GM19099 (cell line): ENCODE data around the gene SLC6A4.

Source experiments
- POLR2A ChIP-seq: IDR thresholded peaks from 3 replicates; pipeline ENCODE4 v1.6.1; 2011; ENCODE audit warnings: low read depth; ENCODE audit not compliant: insufficient read length; ENCODE audit errors: extremely low read depth

SLC6A4 gene

DNA sequence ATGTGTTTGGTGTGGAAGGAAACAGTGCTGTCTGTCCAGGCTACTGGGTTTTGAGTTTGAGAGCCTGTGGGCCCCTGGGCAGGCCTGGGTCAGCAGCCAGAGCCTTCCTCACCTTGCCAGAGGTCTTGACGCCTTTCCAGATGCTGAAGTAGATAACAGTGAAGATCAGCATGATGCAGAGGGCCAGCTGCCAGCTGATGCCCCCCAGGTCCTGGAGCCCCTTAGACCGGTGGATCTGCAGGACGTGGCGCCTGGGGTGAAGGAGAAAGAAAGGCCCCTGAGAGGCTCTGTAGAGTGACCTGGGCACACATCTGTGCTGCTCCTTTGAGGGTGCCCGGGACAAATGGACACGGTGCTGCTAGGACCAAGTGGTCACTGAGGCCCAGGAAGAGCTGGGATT lies 18.4 kb downstream of the SLC6A4 start:
- no peak for TF ChIP-seq POLR2A

DNA sequence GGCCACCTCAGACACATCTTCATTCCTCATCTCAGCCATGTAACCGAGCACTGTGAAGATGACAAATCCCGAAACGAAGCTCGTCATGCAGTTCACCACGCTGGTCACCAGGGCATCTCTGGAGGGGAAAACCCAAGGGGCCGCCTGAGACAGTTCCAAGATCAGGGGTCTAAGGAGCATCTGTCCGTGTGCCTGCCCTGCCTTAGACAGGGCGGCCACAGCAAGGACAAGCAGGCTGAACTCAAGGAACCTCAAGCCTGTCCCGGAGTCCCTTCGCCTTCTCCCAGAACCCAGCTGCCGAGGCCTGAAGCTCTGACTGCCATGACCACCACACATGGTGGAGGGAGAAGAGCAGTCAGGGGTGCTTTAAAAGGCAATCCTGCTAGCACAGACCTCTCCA lies 22.7 kb downstream of the SLC6A4 start:
- no peak for TF ChIP-seq POLR2A

DNA sequence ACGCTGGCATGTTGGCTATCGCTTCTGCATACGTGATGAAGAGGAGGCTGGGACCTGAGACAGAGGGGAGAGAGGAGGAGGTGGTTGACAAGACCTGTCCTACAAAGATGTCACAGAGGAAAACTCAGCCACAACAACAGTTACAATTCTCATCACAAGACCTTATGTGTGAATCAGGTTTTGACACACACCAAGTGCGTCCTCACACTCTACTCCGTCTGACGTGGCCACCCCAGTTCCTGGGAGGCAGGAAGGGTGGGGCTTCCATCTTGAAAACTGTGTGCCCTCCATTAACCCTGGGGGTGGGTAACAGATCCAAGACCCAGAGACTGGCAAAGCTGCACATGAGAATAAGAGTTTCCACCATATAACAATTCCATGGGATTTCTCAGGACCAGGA lies 24.1 kb downstream of the SLC6A4 start:
- no peak for TF ChIP-seq POLR2A

DNA sequence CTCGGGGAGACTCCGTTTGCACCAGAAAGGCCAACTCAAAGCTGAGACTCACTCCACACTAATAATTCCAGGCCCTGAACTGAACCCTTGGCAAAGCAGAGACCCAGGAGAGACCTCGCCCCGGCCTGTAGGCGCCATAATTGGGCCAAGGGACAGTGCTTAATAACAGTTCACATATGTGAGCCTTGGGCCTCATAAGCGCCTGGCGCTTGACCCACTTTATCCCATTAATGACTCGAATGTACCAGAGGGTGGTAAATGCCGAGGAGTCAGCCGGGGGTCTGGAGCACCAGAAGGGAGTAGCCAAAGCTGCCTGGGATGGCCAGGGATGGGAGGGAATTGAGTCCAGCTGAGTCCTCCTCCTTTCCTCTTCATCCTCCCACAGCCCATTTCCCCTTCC lies 24.6 kb downstream of the SLC6A4 start:
- no peak for TF ChIP-seq POLR2A

DNA sequence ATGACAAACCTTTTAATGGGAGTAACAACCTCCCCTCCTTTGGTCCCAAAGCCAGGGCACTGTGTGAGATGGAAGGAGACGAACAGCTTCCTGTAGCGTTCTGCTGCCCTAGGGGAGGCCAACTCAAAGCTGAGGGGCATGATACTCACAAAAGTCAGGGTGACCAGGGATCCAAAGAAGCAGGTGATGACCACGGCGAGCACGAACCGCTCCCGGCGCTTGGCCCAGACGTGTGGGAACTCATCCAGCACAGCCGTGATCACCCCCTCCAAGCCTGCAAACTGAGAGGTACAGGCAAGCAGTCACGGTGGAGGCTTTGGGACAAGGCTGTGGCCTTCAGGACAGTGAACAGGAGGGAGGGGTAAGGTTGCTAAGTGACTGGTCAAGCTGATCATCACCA lies 25.1 kb downstream of the SLC6A4 start:
- no peak for TF ChIP-seq POLR2A

DNA sequence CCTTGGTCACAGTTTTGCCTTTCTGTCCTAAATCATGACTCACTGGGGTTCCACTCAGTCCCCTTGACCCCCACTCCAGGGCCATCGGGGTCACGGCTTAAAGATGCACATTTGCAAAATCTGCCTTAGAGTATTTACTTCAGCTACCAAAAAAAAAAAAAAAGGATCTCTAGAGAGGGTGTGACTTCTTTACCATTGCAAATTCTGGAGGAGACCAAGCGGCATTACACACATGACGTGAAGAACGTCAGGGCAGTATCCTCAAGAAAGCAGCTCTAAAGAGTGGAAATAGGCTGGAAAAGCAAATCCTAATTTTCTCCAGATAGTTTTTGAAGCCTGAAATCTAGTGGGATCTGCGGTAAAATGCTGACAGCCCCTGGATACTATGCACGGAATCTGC lies 25.6 kb downstream of the SLC6A4 start:
- no peak for TF ChIP-seq POLR2A

DNA sequence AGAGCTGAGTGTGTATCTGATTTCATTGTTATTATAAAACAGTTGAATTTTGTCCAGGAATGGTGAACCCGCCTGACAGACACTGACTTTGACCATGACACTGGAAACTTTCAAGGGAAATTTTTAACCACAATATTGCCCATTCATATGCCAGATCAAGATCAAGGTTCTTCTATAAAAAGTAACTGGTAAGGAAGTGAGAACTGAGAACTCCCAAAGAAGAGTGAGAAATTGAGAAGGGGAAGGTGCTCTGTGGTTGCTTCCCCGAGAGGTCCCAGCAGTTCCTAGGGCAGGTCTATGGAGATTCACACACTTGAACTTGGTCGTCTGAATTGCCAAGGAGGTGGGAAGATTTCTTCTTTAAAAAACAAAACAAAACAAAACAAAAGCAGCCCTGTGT lies 27.3 kb downstream of the SLC6A4 start:
- TF ChIP-seq POLR2A, result no peak

DNA sequence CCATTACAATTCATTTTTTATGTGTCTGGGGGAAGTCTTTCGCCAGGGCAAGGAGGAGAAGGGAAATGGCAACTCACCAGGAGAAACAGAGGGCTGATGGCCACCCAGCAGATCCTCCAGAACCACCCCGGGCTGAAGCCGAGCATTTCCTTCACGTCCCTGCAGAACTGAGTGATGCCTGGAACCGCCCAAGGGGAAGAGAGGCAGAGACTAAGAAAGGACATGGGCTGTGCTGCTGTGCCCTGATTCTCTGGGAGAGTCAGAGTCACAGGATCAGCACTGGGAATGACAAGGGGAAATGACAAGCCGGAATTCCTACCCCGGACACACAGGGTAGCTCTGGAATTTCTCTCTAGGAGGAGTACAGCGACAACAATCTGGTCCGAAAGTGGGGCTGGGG lies 27.8 kb downstream of the SLC6A4 start:
- no peak for TF ChIP-seq POLR2A

DNA sequence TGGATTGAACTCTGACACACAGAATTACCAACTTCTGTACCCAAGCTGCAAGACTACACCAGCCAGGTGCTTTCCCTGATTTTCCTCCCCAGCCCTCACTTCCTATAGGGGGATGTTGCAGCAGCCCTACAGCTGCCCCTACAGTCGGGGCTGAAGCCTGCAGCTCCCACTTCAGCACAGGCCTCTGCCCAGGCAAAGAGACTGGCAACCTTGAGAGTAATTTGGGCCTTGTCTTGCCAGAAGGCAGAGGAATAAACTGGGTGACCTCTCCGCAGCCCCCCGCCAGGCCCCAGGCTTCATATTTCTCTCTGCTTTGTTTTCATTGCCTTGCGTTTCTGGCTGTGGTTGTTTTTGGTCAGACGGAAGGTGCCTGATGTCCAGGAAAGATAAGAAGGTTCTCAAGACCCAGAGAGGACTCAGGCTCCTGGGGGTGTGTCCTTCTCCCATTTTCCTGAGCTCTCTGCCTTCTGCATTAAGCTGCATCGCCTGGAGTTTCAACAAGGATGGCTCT lies 32.0 kb downstream of the SLC6A4 start:
- TF ChIP-seq POLR2A, result no peak

DNA sequence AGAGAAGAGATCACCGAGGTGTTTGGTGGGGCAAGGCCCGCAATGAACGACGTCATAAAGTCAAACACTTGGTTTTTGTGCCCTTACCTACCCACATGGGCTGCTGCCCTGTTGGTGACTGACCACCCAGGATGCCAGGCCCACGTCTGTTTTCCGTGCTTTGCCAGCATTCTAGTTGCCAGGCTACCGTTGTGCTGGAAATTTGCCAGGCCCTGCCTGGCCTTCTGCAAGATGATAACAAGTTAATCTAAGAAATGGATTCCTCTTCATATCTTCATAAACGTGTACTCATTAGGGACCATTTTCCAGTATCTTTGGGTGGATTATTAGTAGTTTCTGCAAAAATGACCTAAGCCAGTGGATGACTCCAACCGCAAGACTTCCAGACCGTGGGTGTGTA lies 35.4 kb downstream of the SLC6A4 start:
- no peak for TF ChIP-seq POLR2A

DNA sequence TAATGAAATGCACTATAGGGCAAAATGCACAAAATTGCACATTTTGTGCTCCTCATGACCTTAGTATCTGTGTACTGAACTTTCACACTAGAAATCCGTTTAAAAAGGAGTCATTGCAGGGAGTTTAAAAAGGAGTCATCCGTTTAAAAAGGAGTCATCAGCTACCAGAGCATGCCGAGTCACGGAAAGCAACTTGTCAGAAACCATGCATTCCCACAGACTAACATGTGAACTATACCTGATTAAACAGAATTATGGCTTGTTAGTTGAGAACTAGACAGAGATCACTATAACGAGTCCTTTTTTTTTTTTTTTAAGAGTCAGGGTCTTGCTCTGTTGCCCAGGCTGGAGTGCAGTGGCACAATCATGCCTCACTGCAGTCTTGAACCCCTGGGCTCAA lies 35.9 kb downstream of the SLC6A4 start:
- no peak for TF ChIP-seq POLR2A

DNA sequence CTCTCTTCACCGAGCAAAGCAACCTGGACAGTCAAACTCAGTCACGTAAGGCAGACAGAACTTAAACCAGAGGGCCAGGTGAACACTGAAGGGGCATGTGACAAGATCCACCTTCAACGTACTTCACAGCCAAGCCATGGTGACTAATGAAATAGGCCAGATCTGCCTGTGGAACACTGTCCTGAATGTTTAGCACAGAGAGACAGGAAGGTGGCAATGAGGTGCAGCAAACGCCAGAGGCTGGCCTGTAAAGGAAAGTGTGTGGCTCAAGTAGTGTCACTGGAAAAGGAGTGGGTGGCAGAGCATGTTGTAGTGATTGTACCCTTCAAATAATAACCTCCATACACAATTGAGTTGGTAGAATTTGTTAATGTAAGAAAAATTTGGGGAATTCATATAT lies 38.1 kb downstream of the SLC6A4 start:
- no peak for TF ChIP-seq POLR2A

DNA sequence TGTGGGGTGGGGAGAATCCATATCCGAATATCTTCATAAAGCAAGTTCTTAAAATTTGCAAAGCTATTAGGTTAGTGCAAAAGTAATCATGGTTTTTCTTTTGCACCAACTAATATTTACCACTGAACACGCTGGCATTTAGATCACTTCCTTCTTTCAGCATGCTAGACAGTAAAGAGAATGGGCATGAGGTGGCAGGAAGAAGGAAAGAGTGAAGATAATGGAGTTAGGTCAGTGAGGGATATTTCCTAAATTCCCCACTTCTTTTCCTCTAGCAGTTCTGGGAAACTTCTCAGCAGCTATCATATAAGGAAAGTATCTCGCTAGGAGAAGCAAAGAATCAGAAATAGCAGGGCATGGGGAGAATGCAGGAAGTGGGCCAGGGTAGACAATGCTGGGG lies 39.0 kb downstream of the SLC6A4 start:
- TF ChIP-seq POLR2A, result no peak

DNA sequence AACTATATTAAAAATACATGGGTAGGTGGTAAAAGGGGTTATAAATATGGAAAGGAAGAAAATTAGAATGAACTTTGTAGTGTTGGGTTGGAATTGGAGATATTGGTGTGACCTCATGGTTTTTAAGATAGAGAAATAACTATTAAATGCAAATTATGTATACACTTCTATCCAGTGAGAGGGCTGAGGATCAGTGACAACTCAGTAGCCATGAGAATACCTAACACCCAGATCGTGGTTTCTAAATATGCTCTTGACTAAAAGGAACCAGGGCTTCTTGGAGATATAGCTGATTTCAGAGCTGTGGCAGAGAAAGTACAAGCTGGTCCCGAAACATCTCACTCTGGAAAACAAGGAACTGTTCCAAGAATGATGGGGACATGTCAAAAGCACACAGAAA lies 44.4 kb downstream of the SLC6A4 start:
- no peak for TF ChIP-seq POLR2A

DNA sequence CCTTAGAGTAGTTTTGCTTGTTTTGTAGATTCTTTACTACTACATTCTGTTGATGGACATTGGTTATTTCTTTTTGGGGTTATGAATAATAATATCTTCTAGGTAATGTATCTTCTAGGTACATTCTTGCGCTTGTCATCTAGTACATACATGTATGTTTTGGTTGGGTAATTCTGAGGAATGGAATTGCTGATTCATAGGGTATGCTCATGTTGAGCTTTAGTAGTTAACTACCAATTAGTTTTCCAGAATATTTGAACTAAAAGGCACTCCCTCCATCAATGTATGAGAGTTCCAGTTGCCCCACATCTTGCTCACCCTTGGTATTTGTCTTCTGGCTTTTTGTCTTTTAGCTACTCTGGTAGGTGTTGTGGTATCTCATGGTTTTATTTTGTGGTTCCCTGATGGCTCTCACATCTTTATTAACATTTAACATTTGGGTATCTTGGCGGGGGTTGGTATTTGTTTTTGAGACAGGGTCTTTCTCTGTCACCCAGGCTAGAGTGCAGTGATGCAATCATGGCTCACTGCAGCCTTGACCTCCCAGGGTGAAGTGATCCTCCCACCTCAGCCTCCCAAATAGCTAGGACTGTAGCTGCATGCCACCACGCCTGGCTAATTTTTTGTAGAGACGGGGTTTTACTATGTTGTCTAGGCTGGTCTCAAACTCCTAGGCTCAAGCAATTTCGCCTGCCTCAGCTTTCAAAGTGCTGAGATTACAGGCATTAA lies 47.1 kb downstream of the SLC6A4 start:
- no peak for TF ChIP-seq POLR2A

DNA sequence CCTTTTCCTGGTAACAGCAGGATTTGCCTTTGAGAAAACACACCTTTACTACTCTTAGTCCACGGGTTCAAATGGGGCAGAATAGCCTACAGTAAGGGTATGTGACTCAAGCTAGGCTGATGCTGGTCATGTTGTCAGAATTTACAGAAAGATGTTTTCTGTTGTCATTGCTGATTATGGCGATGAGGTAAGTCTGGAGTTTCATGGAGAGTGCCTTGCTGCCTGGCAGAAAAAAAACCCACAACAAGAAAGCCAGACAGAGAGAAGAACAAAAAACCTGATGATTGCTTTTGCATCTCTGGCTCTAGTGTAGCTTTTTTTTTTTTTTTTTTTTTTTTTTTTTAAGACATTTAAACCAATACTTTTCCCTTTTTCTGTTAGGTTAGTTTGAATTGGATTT lies 47.9 kb downstream of the SLC6A4 start:
- TF ChIP-seq POLR2A, result no peak

DNA sequence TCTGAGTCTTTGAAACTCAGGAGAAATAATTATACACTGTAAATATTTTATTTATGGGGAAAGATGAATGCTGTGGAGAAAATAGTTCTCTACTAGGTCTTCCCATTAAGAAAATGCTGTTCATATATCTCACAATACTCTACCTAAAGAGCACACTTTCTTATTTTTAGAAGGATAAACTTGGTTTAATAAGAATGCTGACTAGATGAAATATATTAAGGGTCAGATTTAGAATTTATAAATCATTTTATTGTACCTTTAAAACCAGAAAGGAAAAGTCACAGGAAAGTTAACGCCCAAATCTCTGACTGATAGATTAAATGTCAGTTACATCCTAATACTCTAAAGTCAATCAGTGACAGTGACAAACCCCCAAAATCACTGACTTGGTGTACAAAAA lies 48.7 kb downstream of the SLC6A4 start:
- no peak for TF ChIP-seq POLR2A
